Ovary (tissue), 9 donors: Measurements from ENCODE around the gene KCNV2. TPM values are rescaled to one million over a fixed set of nuclear protein-coding genes. Genes with fewer than 3 reads are reported as not detected.

Experiments
- DNase-seq, 5 donors: peaks; one replicate each; pipeline ENCODE4 v3.0.0-alpha.2; 2019 to 2020
- H3K27ac ChIP-seq, 2 donors: fragments of 200-600 bp; one replicate each; pipeline versions ENCODE4 v1.5.1 to v1.8.0; 2019 to 2022
- H3K27me3 ChIP-seq: fragments of 200-600 bp; one replicate; pipeline ENCODE4 v1.8.0; 2022
- H3K36me3 ChIP-seq: fragments of 200-600 bp; sonication (generic); one replicate; pipeline ENCODE4 v1.5.1; 2019
- H3K4me1 ChIP-seq: one replicate; pipeline ENCODE4 v1.8.1; 2013; ENCODE audit warnings: mild to moderate bottlenecking, moderate library complexity; ENCODE audit not compliant: insufficient read depth
- H3K4me3 ChIP-seq: fragments of 200-600 bp; sonication (generic); one replicate; pipeline ENCODE4 v1.5.1; 2017
- H3K9me3 ChIP-seq, 2 donors: fragments of 200-600 bp in 1 of 2; sonication (generic) in 1 of 2; one replicate each; pipeline versions ENCODE4 v1.5.1 to v1.8.1; 2013 to 2019; ENCODE audit warnings: mild to moderate bottlenecking in 1 of 2, moderate library complexity in 1 of 2
- EP300 ChIP-seq: sonication (generic); formaldehyde crosslinking; IDR thresholded peaks from one replicate; pipeline ENCODE4 v1.6.1; 2017; ENCODE audit warnings: antibody characterized with exemption
- POLR2A ChIP-seq: fragments of 450-650 bp; IDR thresholded peaks from one replicate; pipeline ENCODE4 v1.6.1; 2017; ENCODE audit warnings: antibody characterized with exemption, mild to moderate bottlenecking, moderate library complexity
- WGBS, 3 donors: extraction: QIAGEN DNeasy Blood & Tissue Kit in 1 of 3; methylation state at CpG; one replicate each; pipeline versions ENCODE4 v1.1.5 to v1.1.7; 2013 to 2017; 5-methylcytosine and 5-hydroxymethylcytosine counted together
- intact Hi-C, 4 donors: fragments of 100-400 bp; cut with DNase I; formaldehyde crosslinking; loops; one replicate each; pipeline versions ENCODE4 v1.11.0 to v1.15.1; 2022 to 2023
- polyA plus RNA-seq, 2 donors: library from polyadenylated mRNA; stranded (reverse); fragments of 200-250 nt in 1 of 2; fragments of 350-450 nt in 1 of 2; fragmentation: Illumina TruSeq in 1 of 2; extraction: RNeasy Lipid Tissue Mini Kit (QIAGEN cat#74804) in 1 of 2; gene quantifications; one replicate each; pipeline ENCODE4 v1.2.3, GENCODE V29; 2013 to 2014
- total RNA-seq, 7 donors: library from RNA; depleted of rRNA in 2 of 7; stranded (reverse); fragments of >200 nt in 2 of 7; fragmentation: NEBNext Ultra II Directional in 3 of 7; extraction: Animal tissue kit (Norgen Biotek cat#: 25700) in 3 of 7; gene quantifications; one replicate each; pipeline versions ENCODE4 v1.1.0 to v1.2.4, GENCODE V29; 2016 to 2023
- TF ChIP-seq, protein P1 (sequence below), 3 donors: fragments of 450-650 bp in 2 of 3; fragments of 200-600 bp in 1 of 3; IDR thresholded peaks; one replicate each; pipeline versions ENCODE4 v1.5.1 to v1.8.0; 2016 to 2022; ENCODE audit warnings: antibody characterized with exemption in 3 of 3, mild to moderate bottlenecking in 1 of 3
- donor health status: DM: no; HTN: no; CAD: no; lungs with moderate emphysema.
- donor health status: DM: no; HTN: no; CAD: no.
- donor health status: Bipolar disorder and iron deficiency.
- donor health status: DM: yes; HTN: yes; CAD: no.
- donor health status: DM: no; HTN: no; CAD: no.
- donor health status: DM: yes; HTN: yes; CAD: no.

KCNV2 gene
- total and polyA plus RNA-seq, 9 donors = not detected

DNA sequence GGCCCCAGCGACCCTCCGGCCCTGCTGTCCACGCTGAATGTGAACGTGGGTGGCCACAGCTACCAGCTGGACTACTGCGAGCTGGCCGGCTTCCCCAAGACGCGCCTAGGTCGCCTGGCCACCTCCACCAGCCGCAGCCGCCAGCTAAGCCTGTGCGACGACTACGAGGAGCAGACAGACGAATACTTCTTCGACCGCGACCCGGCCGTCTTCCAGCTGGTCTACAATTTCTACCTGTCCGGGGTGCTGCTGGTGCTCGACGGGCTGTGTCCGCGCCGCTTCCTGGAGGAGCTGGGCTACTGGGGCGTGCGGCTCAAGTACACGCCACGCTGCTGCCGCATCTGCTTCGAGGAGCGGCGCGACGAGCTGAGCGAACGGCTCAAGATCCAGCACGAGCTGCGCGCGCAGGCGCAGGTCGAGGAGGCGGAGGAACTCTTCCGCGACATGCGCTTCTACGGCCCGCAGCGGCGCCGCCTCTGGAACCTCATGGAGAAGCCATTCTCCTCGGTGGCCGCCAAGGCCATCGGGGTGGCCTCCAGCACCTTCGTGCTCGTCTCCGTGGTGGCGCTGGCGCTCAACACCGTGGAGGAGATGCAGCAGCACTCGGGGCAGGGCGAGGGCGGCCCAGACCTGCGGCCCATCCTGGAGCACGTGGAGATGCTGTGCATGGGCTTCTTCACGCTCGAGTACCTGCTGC, 839 bp downstream of the KCNV2 start:
- peaks cover 3% of the 10 kb centered on the region for H3K4me1 ChIP-seq
- WGBS, 3 donors = 96 to 98% (median 97%) methylated on average over 69 of the region's 69 CpGs
- no peak overlapping the region for H3K4me3 ChIP-seq
- no peak overlapping the region for H3K27ac ChIP-seq
- no peaks in the 10 kb centered on the region for H3K36me3 ChIP-seq
- intact Hi-C loops = no loop called here
- DNase-seq = no peak
- no peaks in the 10 kb centered on the region for H3K27me3 ChIP-seq
- TF ChIP-seq, protein P1, sequence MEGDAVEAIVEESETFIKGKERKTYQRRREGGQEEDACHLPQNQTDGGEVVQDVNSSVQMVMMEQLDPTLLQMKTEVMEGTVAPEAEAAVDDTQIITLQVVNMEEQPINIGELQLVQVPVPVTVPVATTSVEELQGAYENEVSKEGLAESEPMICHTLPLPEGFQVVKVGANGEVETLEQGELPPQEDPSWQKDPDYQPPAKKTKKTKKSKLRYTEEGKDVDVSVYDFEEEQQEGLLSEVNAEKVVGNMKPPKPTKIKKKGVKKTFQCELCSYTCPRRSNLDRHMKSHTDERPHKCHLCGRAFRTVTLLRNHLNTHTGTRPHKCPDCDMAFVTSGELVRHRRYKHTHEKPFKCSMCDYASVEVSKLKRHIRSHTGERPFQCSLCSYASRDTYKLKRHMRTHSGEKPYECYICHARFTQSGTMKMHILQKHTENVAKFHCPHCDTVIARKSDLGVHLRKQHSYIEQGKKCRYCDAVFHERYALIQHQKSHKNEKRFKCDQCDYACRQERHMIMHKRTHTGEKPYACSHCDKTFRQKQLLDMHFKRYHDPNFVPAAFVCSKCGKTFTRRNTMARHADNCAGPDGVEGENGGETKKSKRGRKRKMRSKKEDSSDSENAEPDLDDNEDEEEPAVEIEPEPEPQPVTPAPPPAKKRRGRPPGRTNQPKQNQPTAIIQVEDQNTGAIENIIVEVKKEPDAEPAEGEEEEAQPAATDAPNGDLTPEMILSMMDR (IDR thresholded peaks at IDR 0.05) = no peak
- TF ChIP-seq EP300 = no peak
- TF ChIP-seq POLR2A = no peak
- H3K9me3 ChIP-seq = no peaks in the 10 kb centered on the region

DNA sequence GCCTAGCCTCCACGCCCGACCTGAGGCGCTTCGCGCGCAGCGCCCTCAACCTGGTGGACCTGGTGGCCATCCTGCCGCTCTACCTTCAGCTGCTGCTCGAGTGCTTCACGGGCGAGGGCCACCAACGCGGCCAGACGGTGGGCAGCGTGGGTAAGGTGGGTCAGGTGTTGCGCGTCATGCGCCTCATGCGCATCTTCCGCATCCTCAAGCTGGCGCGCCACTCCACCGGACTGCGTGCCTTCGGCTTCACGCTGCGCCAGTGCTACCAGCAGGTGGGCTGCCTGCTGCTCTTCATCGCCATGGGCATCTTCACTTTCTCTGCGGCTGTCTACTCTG, 1.4 kb downstream of the KCNV2 start:
- no peak for DNase-seq
- Histone ChIP-seq H3K27ac (no peak overlapping the region), H3K4me1 (peaks cover 3% of the 10 kb centered on the region), H3K4me3 (no peak overlapping the region), H3K27me3 (no peaks in the 10 kb centered on the region), H3K9me3 (no peaks in the 10 kb centered on the region), H3K36me3 (no peaks in the 10 kb centered on the region)
- TF ChIP-seq, protein P1 (IDR thresholded peaks at IDR 0.05) = no peak
- TF ChIP-seq POLR2A = no peak
- no peak for TF ChIP-seq EP300
- 97 to 98% (median 98%) methylated on average over 29 of the region's 29 CpGs for WGBS, 3 donors
- intact Hi-C loops = no loop called here

DNA sequence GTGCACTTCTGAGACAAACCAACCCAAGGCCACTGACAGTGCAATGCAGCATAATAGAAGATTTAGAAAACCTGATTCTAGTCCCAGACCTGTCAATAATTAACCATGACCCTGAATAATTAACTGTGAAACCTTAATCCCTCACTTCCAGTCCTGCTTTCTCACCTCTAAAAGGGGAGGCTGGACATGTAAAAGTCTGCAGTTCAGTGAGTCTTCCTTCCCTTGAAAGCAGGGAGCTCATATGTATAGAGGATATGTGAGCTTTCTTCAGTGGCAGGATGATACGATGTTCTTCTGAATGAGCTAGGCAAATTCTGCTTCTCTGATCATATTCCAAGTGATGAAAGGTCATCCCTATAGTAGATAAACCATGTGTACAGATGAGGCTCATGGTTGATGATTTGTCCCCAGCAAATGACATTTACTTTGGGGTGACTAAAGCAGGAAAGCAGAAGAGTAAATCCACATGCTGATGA, 2.9 kb downstream of the KCNV2 start:
- WGBS, 3 donors = 80 to 89% (median 83%) methylated on average over 1 of the region's 1 CpG
- H3K27me3 ChIP-seq = no peaks in the 10 kb centered on the region
- H3K27ac ChIP-seq = no peak overlapping the region
- TF ChIP-seq POLR2A = no peak
- no peak for TF ChIP-seq EP300
- TF ChIP-seq, protein P1 (IDR thresholded peaks at IDR 0.05) = no peak
- H3K9me3 ChIP-seq = no peaks in the 10 kb centered on the region
- intact Hi-C loops = loop anchor here in 1 of 4 donors (10.0 kb wide), 1 partner anchor 225 kb away; no protein-coding TSS in a partner anchor
- H3K36me3 ChIP-seq = no peaks in the 10 kb centered on the region
- DNase-seq = no peak
- peaks cover 3% of the 10 kb centered on the region for H3K4me1 ChIP-seq
- no peak overlapping the region for H3K4me3 ChIP-seq

DNA sequence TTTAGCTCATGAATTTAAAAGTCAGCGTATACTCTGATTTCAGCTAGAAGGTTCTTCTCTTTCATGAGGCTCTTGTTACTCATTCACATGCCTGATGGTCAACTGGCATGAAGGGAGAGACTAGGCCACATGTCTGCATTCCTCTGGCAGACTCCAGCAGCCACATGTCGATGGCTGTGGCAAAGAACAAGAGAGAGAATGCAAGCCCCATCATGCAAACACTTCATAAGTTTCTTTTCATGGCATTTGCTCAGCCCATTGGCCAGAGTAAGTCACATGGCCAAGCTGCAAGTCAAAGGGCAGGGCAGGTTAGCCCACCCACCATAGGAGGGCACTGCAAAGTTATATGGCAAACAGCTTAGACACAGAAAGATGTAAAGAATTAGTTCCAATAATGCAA, 5.4 kb downstream of the KCNV2 start:
- H3K36me3 ChIP-seq = no peaks in the 10 kb centered on the region
- TF ChIP-seq EP300 (no peak), POLR2A (no peak)
- TF ChIP-seq, protein P1 (IDR thresholded peaks at IDR 0.05) = no peak
- no peak overlapping the region for H3K4me3 ChIP-seq
- H3K9me3 ChIP-seq = no peaks in the 10 kb centered on the region
- peaks cover 3% of the 10 kb centered on the region for H3K4me1 ChIP-seq
- no peaks in the 10 kb centered on the region for H3K27me3 ChIP-seq
- WGBS, 3 donors = 50 to 89% (median 81%) methylated on average over 2 of the region's 2 CpGs
- no peak for DNase-seq
- H3K27ac ChIP-seq = no peak overlapping the region
- intact Hi-C loops = loop anchor here in 1 of 4 donors (10.0 kb wide), 1 partner anchor 228 kb away; no protein-coding TSS in a partner anchor
